Measurements from ENCODE around the gene RUNDC1.

The RUNDC1 gene

DNA sequence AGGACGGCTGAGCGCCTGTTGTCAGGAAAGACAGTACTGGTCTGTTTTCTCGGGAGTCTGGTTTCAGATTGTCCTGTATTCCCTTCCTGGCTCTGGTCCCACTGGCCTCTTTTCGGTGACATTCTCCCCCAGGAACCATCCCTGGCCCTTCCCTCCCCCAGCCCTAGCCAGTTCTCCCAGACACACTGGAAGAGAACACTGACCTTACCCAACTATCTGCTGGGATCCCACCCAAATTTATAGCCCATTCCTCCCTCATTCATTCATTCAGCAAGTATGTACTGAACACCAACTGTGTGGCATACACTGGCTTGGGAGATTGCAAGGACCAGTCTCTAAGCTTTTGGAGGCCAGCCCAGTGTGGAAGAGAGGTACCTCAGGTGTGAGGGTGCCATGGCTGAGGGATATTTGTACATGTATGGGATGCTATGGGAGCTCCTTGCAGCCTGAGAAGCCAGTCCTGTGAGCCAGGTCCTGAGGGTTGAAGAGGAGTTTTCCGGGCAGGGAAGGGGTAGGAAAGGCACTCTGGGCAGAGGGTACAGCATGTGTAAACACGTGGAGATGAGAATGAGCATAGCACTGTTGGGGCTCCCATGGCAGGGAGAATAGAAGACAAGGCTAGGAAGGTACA, 49.9 kb downstream of the RUNDC1 start:
- H3K4me1 ChIP-seq (ENCODE audit: low read length) = no peaks in the 10 kb centered on the region

DNA sequence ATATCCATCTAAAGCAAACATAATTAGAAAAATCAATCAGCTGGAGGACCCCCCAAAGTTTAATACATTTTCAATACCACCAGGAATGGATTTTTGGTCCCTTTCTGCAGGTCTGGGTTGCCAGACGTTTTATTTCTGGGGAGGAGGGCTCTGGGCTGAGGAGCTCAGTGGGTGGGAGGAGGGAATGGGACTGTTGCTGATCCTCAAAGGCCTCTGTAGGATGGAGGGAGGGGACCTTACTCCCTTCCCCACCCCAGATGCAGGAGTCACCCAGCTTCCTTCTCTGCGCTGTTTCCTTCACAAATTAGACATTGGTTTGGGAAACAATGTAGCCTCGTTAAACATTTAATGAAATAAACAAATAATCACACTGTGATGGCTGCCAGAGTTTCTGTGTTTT, 51.3 kb downstream of the RUNDC1 start:
- H3K36me3 ChIP-seq (replicated peaks; ENCODE audit: insufficient read depth, low read length) = no peaks in the 10 kb centered on the region
- DNase-seq = no peak
- no peak overlapping the region for H3K9ac ChIP-seq (ENCODE audit: low read length)
- no peaks in the 10 kb centered on the region for H3F3A ChIP-seq (ENCODE audit: insufficient read depth, low read length)
- no peak overlapping the region for H3K4me2 ChIP-seq (ENCODE audit: low read depth, low read length)
- no peaks in the 10 kb centered on the region for H3K27me3 ChIP-seq (replicated peaks; ENCODE audit: insufficient read depth, low read length)
- H3K27ac ChIP-seq (ENCODE audit: low read length) = no peak overlapping the region
- TF ChIP-seq EZH2phosphoT487 (IDR thresholded peaks at IDR 0.05; ENCODE audit: low read length) (no peak), EZH2 (optimal IDR thresholded peaks at IDR 0.05; ENCODE audit: low read depth, low read length) (no peak)
- TF ChIP-seq, protein P1, sequence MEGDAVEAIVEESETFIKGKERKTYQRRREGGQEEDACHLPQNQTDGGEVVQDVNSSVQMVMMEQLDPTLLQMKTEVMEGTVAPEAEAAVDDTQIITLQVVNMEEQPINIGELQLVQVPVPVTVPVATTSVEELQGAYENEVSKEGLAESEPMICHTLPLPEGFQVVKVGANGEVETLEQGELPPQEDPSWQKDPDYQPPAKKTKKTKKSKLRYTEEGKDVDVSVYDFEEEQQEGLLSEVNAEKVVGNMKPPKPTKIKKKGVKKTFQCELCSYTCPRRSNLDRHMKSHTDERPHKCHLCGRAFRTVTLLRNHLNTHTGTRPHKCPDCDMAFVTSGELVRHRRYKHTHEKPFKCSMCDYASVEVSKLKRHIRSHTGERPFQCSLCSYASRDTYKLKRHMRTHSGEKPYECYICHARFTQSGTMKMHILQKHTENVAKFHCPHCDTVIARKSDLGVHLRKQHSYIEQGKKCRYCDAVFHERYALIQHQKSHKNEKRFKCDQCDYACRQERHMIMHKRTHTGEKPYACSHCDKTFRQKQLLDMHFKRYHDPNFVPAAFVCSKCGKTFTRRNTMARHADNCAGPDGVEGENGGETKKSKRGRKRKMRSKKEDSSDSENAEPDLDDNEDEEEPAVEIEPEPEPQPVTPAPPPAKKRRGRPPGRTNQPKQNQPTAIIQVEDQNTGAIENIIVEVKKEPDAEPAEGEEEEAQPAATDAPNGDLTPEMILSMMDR (IDR thresholded peaks at IDR 0.05; ENCODE audit: low read length) = no peak
- no peaks in the 10 kb centered on the region for H3K9me3 ChIP-seq (replicated peaks; ENCODE audit: insufficient read depth, low read length)
- H3K4me3 ChIP-seq (ENCODE audit: low read length) = no peak overlapping the region
- H3K4me1 ChIP-seq (ENCODE audit: low read length) = no peaks in the 10 kb centered on the region
- H4K20me1 ChIP-seq (ENCODE audit: insufficient read depth, low read length) = no peaks in the 10 kb centered on the region
- no peaks in the 10 kb centered on the region for H3K79me2 ChIP-seq (ENCODE audit: low read length)
- no peak overlapping the region for H2AFZ ChIP-seq (ENCODE audit: low read length)
- H3K9me2 ChIP-seq (replicated peaks; ENCODE audit: insufficient read depth, low read length) = no peaks in the 10 kb centered on the region

More for the DNA sequence above, 49.9 kb downstream of the RUNDC1 start:
- TF ChIP-seq, protein P1 (IDR thresholded peaks at IDR 0.05; ENCODE audit: low read length) = no peak
- TF ChIP-seq EZH2phosphoT487 (IDR thresholded peaks at IDR 0.05; ENCODE audit: low read length) = no peak
- TF ChIP-seq EZH2 (optimal IDR thresholded peaks at IDR 0.05; ENCODE audit: low read depth, low read length) = no peak
- Histone ChIP-seq H3K9ac (ENCODE audit: low read length) (no peak overlapping the region), H3K9me2 (replicated peaks; ENCODE audit: insufficient read depth, low read length) (no peaks in the 10 kb centered on the region), H4K20me1 (ENCODE audit: insufficient read depth, low read length) (no peaks in the 10 kb centered on the region), H3K79me2 (ENCODE audit: low read length) (no peaks in the 10 kb centered on the region), H3K27ac (ENCODE audit: low read length) (no peak overlapping the region), H2AFZ (ENCODE audit: low read length) (no peak overlapping the region), H3K4me2 (ENCODE audit: low read depth, low read length) (no peak overlapping the region), H3K9me3 (replicated peaks; ENCODE audit: insufficient read depth, low read length) (no peaks in the 10 kb centered on the region), H3K27me3 (replicated peaks; ENCODE audit: insufficient read depth, low read length) (no peaks in the 10 kb centered on the region), H3F3A (ENCODE audit: insufficient read depth, low read length) (no peaks in the 10 kb centered on the region), H3K36me3 (replicated peaks; ENCODE audit: insufficient read depth, low read length) (no peaks in the 10 kb centered on the region), H3K4me3 (ENCODE audit: low read length) (no peak overlapping the region)
- no peak for DNase-seq

DNA sequence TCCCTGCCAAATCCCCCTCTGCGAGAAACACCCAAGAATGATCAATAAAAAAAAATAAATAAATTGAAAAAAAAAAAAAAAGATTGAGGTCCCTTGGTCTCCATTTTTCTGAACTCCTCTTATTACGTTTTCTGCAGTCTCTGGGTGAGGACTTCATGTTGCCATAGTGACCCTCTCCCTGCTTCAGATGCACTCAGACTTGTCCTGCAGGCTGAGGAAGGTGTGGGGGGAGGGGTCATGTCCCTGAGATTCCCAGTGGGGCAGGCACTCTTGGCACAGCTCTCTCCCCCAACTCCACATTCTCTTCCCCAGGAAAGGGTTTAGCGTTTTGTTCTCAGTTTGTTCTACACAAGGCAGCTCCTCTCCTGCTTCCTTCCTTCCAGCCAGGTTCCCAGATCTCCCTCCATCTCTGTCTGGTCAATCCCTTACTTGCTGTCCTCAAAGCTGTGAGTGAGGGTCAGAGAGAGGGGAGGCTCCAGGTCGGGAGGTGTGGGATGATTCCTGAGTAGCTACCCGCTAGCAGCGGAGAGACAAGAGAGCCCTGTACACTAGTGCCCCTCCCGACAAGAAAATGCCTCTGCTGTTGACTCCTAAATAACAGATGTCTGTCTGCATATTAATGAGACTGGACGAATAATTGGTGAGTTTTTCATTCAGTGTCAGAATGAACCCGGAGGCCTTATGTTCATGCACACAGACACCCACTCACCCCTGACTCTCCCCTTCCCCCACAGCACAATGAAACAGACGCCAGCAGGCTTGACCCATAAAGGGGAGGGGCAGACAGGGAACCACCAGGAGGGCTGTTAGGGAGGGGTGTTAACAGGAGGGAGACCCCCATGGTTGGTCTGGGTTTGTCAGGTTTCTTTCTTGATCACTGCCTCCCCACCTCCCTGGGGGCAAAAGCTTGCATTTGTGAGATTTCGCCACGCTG, 53.9 kb downstream of the RUNDC1 start:
- H3K9me3 ChIP-seq (replicated peaks; ENCODE audit: insufficient read depth, low read length) = no peaks in the 10 kb centered on the region
- no peaks in the 10 kb centered on the region for H3K79me2 ChIP-seq (ENCODE audit: low read length)
- no peaks in the 10 kb centered on the region for H3K36me3 ChIP-seq (replicated peaks; ENCODE audit: insufficient read depth, low read length)
- H2AFZ ChIP-seq (ENCODE audit: low read length) = no peak overlapping the region
- H3F3A ChIP-seq (ENCODE audit: insufficient read depth, low read length) = no peaks in the 10 kb centered on the region
- H3K9ac ChIP-seq (ENCODE audit: low read length) = no peak overlapping the region
- H4K20me1 ChIP-seq (ENCODE audit: insufficient read depth, low read length) = no peaks in the 10 kb centered on the region
- no peaks in the 10 kb centered on the region for H3K9me2 ChIP-seq (replicated peaks; ENCODE audit: insufficient read depth, low read length)
- H3K4me2 ChIP-seq (ENCODE audit: low read depth, low read length) = no peak overlapping the region
- no peaks in the 10 kb centered on the region for H3K4me1 ChIP-seq (ENCODE audit: low read length)
- H3K4me3 ChIP-seq (ENCODE audit: low read length) = no peak overlapping the region
- TF ChIP-seq, protein P1 (IDR thresholded peaks at IDR 0.05; ENCODE audit: low read length) = no peak
- DNase-seq = no peak
- no peaks in the 10 kb centered on the region for H3K27me3 ChIP-seq (replicated peaks; ENCODE audit: insufficient read depth, low read length)
- no peak overlapping the region for H3K27ac ChIP-seq (ENCODE audit: low read length)
